Activated CD4-positive, alpha-beta T cell treated with anti-CD3 and anti-CD28 coated beads, Interleukin-2, amount 50 U/mL, for 48 hours (primary cell): ENCODE measurements around the gene TSPAN15.

Experiments
- DNase-seq, 2 experiments: peaks; one replicate each; pipeline ENCODE4 v3.0.0-alpha.2; 2020

Gene TSPAN15

DNA sequence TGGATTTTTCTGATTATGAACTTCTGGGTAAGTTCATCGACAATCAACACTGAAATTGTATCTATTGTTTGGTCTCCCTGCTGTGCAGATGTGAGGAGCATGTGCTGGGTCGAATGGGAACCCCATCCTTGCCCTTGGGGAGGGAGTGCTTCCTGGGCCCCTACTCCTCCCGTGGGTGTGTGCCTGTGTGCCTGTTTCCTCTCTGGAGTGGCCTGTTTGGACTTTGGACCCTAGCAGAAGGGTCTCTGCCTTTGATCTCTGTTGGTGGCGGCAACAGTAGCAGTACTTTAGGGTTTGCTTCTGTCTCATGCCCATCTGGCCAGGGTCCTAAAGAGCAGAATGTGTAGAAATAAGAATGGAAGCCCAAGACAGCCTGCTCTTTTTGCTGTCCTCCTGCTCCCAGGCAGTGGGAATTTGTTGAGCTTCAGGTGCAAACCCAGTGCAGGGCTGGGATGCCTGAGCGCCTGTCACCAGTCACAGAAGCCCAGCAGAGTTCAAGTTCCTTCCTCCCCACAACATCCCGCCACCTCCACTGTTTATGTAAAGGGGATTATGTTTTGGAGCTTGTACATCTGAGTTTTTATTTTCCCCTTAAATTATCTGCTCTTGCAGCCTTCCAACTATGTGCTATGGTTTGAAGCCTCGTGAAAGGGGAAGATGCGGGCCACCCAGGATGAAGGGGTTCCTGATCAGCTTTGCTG lies 33.1 kb upstream of the TSPAN15 start:
- no peak for DNase-seq

DNA sequence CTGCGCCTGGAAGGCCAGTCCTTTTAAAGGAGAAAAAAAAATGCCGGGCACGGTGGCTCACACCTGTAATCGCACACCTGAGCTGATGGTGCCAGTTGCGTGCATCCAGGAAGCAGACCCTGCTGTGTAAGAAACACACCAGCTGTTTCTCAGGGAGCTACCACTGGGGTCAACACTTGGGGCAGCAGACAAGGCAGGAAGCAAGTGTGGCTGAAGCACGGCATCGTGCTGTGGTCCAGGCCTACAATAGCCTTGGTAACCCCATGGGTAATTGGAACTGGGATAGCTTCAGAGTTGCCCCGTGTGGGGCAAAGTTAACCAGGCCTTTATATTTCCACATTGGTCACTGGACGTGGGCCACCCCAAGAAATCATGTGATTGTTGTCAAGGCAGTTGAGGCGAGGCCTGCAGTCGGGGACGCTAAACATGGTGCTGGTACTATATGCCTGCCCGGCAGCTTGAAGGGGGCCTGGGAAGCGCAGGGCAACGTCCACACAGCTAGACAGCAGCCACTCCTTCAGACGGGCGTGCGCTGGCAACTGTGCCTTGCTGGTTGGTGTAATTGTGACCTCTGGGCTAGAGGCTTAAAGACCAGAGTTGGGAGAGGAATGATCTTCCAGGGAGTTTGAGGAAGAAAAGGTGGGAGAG lies 32.0 kb upstream of the TSPAN15 start:
- DNase-seq, result no peak

DNA sequence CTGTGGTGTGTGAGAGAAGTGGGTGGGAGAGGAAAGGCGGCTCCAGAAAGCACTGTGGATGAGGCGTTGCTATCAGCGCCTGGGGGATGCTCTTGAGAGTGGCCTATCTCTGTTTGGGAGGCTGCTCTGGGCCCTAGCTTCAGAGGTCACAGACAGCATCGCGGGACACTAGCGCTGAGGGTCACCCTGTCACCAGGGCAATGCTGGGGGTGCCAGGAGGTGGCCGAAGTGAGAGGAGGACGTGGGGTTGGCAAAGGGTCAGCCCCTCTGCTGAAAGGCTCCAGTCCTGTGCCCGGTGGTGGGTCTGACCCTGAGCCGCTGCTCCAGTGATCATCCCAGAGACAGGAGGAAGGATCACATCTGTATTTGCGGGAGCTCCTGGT lies 31.5 kb upstream of the TSPAN15 start:
- no peak for DNase-seq

DNA sequence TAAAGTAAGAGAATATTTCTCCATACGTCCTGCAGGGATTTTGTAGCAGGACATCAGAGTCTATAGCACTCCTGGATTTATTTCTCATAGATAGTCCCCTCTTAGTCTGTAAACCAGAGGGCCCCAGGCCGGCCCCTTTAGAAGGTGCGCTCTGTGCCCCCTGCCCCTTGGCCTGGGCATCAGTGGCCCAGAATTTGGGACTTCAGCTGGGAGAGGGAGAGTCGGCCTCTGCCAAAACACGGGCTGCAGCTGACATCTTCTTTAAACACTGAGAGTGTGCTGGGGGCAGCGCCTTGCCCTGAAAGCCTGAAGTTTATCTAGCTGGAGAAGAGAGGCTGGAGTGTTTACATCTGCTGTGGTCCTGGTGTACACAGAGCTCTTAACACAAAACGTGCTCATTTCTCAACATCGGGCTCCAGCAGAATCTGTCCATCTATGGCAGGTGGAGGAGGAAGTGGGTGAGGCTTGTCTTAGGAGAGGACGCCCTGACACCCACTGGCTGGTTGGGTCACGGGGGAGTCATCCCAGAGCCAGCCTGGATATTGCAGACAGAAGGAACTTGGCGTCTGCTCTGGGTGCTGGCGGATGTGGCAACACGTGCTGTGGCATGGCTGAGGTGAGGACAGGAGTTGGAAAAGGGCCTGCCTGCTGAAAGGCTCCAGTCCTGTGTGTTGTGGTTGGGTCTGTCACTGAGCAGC lies 29.5 kb upstream of the TSPAN15 start:
- no peak for DNase-seq

DNA sequence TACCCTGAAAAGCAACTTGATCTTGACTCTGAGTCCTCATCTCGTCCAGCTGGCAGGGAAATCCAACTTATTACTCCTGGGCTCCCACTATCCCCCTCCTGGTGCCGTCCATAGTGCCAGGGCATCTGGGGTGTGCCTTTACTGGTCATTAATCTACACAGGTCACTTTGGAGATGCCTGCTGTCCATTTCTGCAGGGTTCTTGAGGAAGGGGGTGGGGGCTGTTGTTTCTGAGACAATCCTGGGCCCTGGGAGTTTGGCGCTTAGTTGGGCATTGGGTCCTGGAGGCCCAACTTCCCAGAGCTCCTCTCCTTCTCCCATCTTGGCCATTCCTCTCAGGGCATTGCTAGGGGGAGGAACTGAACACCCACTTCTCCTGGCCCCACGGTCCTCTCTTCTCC lies 28.6 kb upstream of the TSPAN15 start:
- DNase-seq, result no peak

DNA sequence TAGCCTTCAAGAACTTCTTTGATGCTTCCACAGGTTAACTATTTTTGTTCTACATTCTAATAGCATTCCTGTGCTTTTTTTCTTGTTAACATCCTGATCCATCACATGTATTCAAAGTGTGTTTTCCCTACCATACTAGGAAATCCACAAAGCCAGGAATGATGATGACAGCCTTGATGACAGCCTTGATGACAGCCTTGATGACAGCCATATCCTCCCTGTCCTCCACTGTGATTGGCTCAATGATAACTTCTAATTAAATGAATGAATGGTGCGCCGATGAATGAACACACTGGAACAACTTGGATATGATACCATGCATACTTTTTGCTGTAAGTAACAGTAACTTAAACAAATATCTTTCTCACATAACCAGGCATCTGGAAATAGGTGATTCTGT lies 26.2 kb upstream of the TSPAN15 start:
- DNase-seq, result no peak

DNA sequence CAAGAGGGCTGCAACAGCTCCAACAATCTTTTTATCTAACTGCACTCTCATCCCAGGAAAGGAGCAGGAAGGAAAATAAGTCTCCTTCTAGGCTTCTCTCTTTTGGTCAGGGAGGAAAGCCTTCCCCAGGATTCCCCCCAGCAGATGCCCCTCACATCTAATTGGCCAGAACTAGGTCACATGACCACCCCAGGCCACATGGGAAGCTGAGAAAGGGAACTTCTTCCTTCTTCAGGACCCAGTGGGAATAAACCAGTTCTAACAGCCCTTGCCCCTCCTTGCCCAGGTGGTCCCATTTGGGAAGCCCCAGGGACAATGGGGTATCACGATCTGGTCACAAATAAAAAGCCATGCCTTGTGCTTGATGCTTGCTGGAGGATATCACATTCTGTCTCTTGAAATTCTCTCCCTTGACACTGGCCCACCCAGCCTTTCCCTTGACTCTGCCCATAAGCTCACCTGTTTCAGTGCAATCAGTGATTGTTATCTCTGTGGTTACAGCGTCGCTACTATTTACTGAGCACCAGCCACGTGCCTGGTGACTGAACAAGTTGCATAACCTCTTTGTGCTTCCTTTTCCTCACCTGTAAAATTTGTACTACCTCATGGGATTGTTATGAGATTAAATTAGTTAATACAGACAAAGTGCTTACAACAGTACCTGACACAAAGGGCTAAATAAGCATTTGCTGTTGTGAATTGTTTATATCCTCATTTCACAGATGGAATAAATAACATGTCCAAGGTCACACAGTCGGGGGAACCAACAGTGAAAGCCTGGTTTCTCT lies 25.6 kb upstream of the TSPAN15 start:
- no peak for DNase-seq

DNA sequence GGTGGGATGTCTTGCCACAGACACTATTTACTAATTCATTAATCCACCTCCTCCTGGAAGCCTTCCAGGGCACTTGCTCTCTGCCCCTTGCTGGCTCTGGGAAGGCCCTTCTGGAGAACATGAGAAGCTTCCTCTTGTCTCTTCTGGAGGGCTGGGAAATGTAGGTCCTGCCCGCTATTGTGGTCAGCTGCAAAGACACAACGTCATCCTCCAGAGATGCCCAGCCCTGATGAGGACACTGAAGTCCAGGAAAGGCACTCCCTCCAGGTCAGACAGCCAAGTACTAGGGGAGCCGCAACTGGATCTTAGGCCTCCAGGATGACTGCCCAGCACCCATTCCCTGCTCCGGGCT lies 24.9 kb upstream of the TSPAN15 start:
- DNase-seq, result no peak

DNA sequence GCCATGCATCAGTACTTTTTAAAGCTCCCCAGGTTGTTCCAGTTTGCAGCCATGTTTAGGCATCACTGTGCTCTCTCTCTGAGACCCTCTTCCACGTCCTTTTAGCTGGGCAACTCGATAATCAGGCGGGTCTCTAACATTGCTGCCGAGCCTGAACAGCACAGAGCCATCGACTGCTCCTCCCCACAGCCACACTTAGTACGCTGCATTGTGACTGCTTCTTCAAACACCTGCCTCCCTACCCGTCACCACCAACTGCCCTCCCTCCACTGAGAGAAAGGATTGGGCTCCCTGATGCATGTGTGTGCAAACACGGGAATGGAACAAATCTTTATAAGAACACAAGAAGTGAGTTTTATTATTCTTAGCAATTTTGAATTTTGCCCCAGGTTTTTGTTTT lies 23.1 kb upstream of the TSPAN15 start:
- DNase-seq, result no peak

DNA sequence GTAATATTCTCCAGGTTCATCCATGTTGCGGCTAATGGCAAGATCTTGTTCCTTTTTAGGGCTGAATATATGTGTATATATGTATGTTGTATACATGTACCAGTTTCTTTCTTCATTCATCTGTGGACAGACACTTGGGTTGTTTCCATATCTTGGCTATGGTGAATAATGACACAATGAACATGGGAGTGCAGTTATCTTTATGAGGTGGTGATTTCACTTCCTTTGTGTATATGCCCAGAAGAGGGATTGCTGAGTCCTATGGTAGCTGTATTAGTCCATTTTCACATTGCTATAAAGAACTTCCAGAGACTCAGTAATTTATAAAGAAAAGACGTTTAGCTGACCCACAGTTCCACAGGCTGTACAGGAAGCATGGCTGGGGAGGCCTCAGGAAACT lies 17.1 kb upstream of the TSPAN15 start:
- DNase-seq, result no peak

DNA sequence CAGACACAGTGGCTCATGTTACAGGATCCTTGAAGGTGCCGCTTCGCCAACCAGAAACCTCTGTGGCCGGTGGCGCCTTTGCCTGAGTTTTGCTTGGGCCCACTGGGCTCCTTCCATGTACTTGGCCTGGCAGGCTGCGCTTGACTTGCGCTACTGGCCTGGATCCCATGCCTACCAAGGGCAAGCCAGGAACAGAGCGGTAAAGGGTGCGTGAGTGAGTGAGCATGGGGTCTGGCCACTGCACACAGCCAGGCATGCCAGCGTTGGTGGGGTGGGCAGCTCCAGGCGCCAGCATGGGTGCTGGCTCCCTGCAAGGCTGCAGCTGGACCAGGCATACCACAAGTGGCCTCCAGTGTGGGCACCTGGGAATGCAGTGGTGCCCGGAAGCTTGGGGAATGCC lies 16.3 kb upstream of the TSPAN15 start:
- DNase-seq, result no peak

DNA sequence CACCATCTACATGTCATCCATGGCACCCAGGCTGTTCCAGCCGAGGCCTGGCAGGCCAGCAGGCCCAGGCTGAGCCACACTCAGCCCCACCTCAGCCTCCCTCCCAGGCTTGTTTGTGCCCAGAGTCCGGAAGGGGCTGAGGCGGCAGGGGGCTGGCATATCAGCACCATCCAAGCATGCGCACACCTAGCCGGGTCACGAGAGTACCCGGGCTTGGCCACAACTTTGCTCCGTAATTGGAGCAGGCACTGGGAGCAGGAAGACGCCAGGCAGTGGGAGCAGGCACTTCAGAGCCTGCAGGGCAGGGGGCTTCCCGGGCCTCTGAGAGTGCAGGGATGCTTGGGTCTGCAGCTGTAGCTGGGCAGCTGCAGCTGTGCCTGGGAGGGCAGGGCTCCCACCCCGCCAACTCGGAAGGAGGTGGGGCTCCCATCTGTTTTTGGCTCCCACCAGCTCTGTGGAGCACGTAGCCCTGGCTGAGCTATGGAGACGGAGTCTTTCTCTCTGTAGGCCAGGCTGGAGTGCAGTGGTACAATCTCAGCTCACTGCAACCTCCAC lies 15.2 kb upstream of the TSPAN15 start:
- no peak for DNase-seq

DNA sequence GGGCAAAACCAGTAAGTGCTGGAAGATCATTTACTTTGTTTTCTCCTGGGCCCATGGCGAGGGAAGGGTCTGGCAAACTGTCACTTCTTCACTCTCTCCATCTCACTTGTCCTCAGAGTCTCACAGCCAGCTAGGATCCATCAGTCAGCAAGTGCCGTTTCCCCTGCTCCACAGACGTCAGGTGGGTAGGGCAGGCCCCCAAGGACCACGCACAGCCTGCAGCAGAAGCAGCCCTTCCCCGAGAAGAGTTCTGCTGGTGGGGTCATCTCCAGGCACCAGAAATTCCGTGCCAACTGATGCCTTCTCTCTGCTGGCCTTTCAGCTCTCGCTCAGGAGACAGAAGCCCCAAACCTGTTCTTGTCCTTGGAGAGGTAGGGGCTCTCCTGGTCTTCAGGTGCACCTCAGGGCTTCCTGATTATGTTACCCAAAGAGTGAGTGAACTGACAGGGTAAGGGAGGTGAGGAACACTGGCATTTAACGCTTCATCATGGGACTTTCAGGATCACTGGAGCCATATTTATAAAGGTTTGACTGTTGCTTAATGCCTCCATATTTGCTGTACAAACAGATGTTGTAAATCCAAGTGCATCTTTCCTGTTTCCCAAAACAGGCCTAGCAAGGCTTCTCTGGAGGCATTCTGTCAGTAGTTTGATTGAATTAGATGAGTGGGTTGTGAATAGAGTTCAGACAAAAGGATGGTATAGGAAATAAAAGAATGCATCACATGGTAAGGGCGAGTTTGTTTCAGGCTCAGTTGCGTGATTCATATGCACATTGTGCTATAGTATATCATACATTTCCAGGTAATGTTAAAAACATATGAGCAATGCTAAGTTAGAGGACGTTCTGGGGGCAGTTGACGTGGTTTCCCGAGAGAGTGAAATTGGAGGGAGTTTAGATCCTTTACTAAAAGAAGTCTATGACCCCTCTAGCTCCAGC lies 13.7 kb upstream of the TSPAN15 start:
- DNase-seq, result no peak

DNA sequence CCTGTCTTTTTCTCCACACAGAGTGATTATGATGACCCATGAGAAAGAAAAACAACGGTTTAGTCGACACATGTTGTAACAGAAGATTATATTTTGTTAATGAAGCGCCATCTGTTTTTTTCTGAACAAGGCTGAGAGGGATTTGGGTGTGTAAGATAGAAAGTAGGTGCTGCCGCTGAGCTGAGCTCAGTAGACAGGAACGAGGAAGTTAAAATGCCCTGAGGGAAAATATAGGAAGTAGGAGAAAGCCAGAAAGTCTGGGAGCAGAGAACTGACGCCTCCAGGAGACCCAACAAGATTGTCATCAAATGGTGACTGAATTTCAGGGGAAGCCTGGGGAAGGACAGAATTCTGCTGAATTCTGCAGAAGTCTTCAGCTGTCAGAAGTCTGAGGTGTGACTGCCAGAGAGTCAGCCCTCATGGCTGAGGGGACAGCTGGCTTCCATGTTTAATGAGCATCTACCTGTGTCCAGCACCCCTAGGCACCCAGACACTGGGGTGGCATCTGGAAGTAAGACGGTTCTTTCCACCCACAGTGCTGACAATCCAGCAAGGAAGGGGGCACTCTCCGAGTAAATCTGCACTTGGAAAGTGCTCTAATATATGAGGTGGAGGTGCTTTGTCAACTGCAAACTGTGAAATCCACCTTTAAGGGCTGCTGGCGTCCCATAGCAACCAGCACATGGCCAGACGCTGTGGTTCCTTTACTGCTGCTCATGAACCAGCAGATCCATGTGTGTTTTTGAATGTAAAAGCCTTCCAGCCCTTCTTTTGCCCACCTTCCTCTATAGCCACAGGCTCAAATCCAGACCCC lies 12.5 kb upstream of the TSPAN15 start:
- no peak for DNase-seq

DNA sequence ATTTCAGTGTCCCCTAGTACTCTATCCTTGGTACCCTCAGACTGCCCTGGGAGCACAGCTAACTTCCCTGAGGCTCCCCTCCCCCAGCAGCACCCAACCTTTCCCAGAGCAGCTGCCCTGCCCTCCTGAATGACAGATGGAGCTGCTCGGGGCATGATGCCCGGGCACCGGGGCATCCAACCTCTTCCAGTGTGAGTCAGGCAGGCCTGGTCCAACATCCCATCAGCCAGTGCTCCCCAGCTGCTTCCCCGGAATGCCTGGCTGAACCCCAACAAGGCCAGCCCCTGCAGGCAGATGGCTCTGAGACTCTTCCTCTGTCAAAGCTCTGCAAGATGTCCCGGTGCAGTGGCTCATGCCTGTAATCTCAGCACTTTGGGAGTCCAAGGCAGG lies 11.9 kb upstream of the TSPAN15 start:
- no peak for DNase-seq

DNA sequence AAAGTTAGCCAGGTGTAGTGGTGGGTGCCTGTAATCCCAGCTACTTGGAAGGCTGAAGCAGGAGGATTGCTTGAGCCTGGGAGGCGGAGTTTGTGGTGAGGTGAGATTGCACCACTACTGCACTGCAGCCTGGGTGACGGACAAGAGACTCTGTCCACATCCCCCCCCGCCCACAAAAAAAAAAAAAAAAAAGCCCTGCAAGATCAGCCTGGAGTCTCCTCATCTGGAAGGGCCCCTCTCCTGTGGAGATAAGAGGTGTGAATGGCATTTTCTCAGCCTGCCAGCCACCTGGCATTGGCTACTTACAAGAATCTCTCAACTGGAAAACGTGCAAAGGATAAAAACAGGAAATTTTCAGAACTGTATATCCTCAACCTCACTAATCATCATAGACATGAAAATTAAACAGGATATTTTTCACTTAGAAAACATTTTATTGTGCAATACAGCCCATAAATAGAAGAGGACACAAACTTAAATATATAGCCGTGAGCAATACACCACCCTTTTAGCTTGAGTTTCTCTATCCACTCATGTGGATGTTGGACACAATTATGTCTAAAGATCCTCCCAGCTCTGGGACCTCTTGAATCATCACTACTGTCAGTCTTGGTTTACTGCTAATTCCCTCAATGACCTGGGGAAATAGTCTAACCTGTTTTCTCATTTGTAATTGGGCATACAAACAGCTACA lies 11.3 kb upstream of the TSPAN15 start:
- DNase-seq, result no peak

DNA sequence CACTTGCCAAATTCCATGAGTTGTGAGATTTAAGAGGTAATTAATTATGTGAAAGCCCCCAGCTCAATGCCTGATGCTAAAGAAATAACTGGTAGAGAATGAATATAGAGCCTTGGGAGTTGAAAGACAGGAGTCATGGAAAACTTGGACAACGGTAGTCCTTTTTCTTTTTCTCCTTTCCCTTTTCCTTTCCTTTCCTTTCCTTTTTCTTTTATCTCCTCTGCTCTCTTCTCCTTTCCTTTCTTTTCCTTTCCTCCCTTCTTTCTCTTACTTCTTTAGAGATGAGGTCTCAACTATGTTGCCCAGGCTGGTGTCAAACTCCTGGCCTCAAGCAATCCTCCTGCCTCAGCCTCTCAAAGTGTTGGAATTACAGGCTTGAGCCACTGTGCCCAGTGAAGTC lies 7.9 kb upstream of the TSPAN15 start:
- no peak for DNase-seq

DNA sequence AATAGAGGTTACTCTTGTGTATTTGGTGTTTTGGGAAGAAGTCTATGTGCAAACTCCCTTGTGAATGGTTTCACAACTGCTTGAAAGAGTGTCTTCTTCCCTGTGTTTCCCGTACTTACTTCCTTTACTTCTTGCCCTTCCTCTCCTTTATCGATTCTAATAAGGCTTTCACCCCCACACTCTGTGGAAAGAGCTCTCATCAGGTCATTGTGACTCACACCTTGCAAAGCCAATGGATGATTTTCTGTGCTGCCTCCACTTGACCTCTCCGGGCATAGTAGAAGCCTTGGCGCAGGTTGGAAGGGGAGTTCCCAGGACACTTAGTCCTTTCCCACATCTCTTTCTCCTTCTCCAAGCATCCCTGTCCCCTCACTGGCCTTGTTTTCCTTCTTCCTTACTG lies 6.2 kb upstream of the TSPAN15 start:
- DNase-seq, result no peak

DNA sequence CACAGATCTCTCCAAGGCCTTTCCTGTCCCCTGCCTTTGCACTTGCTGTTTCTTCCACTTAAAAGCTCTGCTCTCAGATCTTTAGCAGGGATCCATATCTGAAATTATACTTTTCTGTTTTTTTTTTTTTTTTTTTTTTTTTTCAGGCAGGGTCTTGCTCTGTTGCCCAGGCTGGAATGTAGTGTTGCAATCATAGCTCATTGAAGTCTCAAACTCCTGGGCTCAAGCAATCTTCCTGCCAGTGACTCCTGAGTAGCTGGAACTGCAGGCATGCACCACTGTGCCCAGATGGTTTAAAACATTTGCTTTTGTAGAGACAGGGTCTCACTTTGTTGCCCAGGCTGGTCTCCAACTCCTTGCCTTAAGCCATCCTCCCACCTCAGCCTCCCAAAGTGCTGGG lies 5.0 kb upstream of the TSPAN15 start:
- DNase-seq, result no peak

DNA sequence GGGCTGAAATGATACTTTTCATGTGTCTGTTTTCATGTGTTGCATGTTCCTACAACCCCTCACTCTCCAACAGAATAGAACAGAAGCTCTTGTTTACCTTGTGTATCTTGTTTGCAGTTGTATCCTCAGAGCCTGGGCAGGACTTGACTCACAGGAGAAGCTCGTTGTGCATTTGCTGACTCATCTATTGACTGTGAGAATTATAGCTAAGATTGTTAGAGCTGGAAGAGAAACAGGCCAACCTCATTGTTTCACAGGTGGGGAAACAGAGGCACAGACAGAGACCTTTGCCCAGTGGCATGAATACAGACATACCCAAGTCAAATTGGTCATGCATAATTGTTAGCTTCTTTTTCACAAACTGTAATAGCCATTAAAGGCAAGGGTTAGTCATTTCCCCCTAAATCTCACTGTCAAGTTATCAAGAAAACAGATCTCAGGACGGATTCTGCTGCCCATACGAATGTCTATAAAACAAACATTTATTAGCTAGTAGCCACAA lies 4.6 kb upstream of the TSPAN15 start:
- DNase-seq, result no peak

DNA sequence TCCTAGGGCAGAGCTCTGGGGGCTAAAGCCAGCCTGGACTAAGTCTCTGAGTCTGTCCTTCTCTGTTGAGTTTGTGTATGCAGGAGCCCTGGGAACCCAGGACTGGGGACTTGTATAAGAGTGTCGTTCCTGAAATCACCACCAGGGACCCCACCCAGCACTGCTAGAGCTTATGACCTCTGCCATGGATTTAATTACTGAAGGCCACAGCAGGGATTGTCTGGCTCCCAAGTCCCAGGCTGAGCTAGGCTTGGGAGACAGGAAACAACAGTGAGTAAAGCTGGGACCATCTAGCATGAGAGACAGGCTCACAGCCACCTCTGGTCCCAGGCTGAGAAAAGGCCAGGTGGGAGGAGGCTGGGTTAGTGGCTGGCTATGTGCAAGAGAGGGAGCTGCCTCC lies 1.4 kb upstream of the TSPAN15 start:
- peak; percentile 47 to 57 for DNase-seq
